ENCODE data around the gene HJV.
"Not testable (repeated sequence)": the region's sequence is repeated elsewhere in the genome, so short reads cannot be mapped to it uniquely, and the experiment has no call there.

HJV gene, protein sequence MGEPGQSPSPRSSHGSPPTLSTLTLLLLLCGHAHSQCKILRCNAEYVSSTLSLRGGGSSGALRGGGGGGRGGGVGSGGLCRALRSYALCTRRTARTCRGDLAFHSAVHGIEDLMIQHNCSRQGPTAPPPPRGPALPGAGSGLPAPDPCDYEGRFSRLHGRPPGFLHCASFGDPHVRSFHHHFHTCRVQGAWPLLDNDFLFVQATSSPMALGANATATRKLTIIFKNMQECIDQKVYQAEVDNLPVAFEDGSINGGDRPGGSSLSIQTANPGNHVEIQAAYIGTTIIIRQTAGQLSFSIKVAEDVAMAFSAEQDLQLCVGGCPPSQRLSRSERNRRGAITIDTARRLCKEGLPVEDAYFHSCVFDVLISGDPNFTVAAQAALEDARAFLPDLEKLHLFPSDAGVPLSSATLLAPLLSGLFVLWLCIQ

DNA sequence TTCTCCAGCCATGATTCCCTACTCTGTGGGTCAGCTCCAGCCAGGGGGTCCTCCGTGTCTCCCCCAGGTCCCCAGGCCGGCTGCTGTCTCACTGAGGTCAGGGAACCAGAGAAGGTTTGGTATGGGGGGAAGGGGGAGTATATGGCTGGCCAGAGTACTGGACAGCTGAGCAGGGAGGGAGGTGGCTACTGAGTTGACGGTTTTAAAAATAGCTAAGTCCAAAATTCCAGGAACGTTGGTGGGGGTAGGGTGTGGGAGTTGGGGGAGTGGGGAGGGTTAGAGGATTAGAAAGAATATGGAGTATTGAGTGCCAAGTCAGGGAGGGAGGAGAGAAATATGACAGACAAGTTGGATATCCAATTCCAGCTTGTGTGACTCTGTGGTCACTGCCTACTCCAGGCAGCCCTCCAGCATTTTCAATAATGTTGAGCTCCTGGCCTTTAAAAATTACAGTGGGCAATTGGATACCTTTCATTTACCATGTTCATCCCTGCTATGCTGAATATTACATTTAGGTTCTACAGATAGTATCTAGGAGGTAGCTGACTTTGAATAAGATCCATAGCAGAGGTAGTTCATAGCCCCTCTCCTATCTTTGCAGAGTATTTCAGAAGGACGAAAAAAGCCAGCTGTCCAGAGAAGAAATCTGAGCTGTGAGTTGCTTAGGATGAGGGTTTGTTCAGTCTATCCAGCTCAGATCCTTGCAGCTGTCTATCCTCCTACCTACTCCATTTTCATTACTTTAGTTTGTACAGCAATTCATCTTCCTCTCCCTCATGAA is at the start of gene HJV:
Gene HJV (minus strand): TSS at position 114 of the 781 bp plus-strand sequence. CDS start 1,504 bp downstream, outside the sequence.
- DNase-seq: no peak

DNA sequence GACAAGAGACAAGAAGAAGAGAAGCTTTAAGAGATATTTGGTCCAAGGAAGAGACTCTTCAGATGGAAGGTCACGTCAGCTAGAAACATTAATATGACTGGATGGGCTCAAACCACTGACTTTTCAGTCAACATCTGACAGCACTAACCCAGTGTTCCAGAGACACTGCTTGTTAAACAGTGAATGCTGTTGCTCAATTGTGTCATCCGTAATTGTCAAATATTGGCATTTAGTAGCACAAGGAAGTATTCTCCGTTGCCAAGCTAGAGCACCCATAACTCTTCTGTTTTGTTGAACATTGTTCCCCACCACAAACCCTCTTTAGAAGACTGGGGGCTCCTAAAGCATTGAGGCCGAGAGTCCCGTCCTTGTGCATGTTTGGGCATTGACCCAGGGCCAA is 37.6 kb upstream of the HJV start:
- not testable (repeated sequence) for DNase-seq

DNA sequence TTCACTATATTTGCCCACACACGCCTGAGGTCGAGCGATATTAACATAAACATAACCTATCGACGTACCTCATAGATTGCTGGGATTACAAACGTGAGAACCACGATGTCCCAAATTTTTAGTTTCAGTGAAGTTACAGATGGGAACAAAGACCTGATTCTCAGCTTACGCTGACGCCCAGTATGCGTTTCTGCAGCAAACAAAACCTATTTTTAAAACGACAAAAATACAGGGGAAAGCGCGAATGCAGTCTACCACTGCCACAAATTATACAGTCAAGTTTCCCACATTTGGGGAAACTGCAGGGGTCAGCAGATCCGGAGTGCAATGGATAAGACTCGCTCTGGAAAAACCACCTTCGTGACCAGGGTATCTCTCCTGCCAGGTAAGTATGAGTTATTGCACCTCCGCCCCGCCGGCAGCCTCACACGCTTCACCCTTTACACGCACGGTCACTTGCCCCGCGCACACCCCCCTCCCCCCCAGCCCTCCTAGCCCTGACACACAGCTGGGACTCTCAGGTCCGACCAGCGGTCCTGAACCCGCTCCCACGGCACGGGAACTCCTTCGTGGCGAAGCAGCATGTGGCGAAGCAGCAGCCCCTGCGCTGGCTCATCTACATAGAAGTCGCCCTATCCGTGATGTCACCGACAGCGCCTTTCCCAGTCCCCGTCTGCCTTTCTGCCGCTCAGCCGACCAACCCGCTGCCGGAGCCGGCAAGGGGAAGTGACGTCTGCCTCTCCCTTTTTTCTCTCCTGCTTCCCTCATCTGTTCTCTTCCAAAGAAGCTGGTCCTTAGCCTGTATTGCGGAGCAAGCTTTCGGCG is 30.5 kb upstream of the HJV start:
- peak; percentile 99 for DNase-seq

DNA sequence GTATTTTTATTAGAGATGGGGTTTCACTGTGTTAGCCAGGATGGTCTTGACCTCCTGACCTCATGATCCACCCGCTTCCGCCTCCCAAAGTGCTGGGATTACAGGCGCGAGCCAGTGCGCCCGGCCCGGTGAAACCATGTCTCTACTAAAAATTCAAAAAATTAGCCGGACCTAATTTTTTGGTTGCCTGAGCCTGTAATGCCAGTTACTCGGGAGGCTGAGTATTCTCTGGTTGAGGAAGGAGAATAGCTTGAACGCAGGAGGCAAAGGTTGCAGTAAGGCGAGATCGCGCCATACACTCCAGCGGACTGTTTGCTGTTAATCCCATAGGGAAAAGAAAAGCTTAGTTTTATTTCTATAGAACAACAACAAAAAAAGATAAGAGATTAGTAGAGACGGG is 29.9 kb upstream of the HJV start:
- no peak for DNase-seq

DNA sequence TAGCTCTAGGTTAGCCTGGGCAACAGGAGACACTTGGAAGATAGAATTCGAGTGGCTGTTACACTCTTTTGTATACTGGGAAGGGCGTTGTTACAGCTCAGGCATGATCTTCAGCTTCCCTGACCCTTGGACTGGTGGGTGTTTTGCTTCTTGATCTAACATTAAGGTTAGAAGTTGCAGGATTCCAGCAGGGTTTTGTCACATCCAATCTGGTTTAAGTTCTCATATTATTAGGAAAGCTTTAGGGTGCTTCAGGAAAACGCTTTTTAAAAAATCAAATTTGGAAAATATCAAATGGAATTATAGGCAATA is 29.1 kb upstream of the HJV start:
- not testable (repeated sequence) for DNase-seq

DNA sequence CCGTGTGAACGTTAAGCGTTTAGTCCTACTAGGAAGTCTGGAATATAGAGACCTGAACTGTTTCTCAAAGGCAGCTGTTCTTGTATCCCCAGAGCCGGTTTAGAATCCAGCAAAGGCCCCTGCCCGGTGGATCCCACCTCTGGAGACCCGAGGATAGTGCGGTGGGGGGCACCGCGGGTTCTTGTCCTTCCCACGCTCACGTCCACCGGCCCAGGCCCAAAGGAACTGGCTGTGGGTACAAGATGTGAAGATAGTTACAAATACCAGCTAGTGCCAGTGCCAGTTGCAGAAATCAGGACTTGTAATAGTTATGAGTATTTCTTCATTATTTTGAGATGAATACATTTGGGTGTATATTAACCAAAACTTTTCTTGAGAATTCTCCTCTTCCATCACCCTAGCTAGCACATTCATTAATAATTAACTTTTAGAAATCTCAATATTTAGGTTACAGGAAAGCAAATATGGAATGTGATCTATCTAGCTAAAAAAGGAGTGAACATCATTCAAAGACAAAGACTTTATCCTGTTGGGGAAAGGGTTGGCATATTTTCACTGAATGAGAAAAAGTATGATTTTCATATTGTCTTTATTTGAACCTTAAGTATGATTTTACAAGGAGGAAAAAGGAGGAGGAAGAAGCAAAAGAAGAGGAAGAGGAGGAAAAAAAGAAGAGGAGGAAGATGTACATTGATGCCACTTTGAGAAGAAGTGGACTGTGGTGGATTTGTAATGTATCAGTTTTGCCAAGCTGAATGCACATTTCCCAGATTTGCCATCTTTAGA is 28.5 kb upstream of the HJV start:
- not testable (repeated sequence) for DNase-seq

DNA sequence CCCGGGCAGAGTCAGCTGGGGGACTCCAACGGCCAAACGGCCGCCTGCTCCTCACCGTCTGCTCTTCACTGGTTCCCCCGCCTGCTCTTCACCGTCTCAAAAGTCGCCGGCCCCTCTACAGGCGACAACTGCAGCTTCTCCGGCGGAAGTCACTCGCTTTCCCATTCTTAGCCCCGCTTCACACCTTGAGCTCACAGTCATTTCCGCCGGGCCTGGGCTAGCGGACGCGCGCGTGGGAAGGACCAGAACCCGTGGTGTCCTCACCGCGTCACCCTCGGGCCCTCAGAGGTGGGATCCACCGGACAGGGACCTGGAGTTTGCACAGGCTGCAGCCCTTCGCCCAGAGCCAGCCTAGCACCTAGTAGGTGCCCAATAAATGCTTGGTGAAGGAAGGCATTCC is 27.9 kb upstream of the HJV start:
- DNase-seq: no peak

DNA sequence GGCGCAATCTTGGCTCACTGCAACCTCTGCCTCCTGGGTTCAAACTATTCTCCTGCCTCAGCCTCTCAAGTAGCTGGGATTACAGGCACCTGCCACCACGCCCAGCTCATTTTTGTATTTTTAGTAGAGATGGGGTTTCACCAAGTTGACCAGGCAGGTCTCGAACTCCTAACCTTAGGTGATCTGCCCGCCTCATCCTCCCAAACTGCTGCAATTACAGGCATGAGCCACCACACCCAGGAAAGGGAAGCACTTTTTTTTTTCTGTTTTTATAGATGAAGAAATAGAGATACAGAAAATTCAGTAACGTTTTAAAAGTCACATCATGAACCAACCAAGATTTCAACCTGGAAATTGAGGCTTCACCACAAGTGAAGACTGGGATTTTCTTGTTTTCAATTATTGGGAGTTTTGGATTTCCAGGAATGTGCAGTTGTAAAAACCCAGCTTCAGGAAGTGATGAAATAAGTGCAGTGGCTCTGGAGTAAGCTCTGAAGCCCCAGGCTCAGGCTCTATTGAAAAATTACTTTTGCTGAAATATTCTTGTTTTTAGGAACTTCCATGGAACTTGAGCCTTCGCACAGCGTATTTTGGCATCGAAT is 27.1 kb upstream of the HJV start:
- not testable (repeated sequence) for DNase-seq

DNA sequence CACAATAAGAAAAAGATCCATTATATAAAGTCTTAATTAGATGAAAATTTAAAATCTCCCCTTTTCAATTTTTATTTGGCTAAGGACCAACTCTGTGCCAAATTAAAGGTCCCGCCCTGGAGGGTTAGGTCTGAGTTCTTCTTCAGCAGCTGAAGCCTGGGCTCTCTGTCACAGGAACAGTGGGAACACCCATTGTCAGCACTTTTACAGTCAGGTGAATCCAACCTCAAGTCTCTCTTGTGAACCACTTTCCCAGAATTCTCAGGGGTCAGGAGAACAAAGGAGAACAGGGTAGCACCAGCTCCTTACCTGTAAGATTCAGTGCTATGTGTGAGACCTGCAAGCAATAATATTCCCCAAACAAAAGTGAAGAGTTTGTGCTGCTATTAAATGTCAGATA is 25.1 kb upstream of the HJV start:
- DNase-seq: no peak

DNA sequence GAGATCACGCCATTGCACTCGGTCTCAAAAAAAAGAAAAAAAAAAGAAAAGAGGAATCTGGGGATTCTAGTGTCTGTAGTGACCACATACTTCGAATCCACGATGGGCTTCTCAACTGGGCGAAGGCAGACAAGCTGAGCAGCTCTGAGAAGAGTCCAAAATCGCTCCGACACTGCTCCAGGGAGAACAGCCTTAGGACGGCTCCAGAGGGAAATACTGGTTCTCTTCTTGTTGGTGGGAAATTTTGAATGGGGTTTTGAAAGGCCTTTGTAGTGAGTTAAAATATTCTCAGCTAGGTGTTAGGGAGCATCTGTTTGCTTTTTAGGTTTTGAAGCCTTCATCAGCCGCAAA is 18.3 kb upstream of the HJV start:
- DNase-seq: no peak

DNA sequence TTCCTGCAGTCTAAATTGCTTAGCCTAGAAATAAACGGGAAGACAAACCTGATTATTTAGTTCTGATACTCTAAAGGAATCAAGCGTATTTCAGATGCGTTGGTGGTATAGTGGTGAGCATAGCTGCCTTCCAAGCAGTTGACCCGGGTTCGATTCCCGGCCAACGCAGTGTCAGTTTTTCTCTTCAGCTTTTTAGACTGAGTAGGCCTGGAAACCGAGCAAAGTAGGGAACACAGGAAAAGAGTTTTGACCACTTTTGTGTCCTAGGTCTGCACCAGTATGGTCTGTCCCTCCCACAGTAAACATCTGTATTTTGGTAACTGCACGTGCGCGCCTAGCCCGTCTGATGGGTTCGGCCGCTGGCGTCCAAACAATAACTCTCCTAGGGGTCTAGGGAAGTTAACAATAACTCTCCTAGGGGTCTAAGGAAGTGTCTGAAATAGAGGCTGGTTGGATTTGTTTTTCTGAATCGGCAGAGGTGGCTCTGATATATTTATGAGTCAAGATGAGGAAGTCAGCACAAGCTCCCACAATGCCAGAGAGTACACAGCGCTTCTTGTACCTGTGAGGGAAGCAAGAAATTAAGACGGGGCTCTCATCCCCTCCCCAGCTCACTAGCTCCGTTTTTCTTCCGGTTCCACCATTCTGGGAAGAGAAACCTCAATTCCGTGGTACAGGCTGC is 15.6 kb upstream of the HJV start:
- DNase-seq: peak; percentile 81

DNA sequence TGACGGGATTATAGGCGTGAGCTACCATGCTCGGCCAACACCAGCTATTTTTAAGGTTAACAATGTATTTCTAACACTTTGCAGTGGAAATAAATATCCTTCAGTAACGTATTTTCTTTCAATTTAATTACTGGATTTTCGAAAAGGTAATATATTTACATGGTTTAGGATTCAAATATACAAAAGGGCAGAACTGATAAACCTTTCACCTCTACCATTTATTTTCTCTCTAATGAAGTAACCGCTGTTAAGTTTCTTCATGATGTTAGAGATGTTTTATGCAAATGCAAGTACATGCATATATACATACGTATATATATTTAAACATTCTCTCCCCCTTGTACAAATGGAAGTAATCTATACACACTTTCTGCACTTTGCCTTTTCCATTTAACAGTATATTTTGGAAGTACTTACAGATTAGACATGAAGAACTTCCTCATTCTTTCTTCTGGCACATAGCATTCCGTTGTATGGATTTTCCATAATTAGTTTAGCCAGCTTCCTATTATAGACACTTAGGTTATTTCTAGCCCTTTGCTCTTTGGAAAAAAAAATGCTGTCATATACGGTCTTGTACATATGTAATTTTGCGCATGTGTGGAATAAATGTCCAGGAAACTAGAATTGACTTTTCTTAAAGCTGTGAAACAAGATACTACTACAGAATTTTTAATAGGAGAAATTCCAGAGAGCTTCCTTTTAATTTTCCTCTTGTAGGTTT is 14.9 kb upstream of the HJV start:
- peak; percentile 81 for DNase-seq

DNA sequence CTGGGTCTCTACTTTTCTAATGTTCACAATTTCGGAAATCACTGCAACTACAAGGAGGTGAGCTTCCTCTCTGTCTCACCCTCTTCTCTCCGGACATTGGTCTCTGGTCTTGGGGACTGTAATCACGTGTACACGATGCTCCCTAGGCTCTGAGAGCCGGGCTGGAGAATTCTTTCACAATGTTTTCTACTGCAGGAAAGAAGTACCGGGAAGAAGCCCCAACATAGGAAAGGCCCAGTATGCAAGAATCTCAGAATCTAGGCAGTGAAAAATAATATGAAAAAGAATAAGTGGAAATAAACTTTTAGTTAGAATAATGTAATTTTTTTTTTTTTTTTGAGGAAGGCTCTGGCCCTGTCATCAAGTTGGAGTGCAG is 13.5 kb upstream of the HJV start:
- DNase-seq: no peak

DNA sequence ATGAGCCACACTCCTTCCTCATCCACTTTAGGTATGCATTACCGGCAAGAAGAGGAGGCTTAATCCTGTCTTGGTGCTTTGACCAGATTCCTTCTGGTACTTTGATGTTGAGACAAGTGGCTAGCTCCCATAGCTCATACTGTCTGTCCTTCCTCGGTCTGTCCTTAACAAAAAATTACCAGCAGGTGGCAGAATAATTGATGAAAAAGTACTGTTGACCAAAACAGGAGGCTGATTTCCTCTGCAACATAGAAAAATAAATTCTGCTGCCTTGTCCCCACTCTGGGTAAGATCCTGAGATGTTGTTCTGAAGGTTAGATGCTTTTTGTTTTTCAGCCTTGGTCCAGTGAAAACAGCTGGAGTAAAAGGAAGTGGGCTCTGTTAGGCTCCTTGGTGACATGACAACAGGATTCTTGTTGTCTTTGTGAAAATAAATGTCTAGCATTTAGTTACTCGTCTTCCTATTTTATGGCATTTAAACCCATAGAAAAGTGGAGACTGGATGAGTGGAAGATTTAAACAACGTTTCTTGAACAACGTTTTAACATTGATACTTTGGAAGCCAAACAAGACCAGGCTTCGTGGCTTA is 11.2 kb upstream of the HJV start:
- DNase-seq: peak; percentile 13

DNA sequence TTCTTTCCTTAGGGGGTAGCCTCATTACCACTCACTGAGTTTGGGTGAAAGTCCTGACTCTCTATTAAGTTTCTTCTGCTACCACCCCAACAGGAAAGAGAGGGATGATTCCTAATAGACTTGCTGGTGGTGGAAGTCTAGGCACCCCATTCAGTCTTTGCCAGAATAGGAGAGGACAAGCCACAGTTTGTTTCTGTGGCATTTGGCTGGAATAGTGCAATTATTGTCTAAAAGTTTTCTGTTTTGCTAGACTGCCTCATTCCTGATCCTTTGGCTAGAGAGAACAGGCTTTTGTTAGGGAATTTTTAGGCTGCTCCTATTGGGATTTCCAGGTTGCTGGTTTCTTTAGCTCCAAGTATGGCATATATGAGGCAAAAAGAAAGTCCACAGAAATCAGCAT is 9.9 kb upstream of the HJV start:
- DNase-seq: no peak

DNA sequence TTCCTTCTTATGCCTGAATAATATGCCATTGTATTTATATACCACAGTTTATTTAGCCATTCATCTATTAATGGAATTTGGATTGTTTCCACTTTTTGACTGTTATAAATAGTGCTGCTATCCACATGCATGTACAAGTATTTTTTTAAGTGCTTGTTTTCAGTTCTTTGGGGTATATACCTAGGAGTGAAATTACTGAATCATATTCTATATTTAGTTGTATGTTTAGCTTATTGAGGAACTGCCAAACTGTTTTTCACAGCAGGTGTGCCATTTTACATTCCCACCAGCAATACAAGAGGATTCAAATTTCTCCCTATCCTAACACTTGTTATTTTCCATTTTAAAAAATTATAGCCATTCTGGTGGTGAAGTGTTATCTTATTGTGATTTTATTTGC is 7.6 kb upstream of the HJV start:
- no peak for DNase-seq

DNA sequence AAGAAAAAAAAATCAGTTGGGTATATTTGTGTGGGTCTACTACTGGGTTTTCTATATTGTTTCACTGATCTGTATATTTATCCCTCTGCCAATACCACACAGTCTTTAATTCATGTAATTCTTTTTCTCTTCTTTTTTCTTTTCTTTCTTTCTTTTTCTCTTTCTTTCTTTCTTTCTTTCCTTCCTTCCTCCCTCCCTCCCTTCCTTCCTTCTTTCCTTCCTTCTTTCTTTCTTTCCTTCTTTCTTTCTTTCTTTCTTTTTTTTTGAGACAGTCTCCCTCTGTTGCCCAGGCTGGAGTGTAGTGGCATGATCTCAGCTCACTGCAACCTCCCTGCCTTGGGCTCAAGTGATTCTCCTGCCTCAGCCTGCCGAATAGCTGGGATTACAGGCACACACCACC is 5.1 kb upstream of the HJV start:
- not testable (repeated sequence) for DNase-seq

DNA sequence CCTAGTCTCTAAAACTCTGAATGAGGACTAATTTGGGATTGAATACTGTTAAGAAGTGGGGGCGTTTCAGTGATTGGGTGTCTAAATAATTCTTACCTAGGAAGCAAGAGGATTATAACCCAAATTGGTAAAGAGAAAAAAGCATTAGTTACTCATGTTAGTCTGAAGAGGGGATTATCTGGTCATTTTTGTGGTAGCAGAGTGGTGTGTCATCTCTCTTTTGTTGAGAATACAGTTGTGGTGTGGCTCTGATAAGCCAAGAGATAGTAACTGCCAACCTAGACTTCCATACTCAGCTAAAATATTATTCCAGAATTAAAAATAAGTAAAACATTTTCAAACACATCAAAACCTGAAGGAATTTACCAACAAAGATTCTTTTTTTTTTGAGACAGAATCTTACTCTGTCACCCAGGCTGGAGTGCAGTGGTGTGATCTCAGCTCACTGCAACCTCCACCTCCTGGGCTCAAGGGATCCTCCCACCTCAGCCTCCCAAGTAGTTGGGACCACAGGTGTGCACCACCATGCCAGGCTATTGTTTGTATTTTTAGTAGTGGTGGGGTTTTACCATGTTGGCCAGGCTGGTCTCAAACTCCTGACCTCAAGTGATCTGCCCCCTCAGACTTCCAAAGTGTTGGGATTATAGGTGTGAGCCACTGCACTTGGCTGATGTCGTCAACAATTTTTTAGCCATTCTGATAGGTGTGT is 4.4 kb upstream of the HJV start:
- DNase-seq: not testable (repeated sequence)

DNA sequence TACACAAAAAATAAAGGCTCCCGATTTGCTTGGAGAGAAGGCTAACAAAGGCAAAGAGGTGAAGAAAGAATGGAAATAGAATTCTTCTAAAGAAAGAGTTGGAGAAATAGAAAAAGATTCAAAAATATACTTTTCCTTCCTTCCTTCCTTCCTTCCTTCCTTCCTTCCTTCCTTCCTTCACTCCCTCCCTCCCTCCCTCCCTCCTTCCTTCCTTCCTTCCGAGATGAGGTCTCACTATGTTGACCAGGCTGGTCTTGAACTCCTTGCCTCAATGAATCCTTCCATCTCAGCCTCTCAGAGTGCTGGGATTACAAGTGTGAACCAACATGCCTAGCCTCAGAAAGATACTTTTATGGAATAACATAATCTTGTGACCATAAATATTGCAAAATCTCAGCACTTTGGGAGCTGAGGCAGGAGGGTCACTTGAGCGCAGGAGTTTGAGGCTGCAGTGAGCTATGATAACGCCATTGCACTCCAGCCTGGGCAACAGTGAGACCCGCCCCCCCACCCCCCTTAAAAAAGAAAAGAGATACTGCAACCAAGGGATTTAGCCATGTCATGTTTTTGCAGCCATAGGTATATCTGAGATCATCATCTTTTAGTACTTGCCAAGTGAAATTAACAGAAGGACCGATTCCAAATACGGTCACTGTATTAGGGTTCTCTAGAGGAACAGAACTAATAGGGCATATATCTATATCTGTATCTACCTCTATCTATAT is 1.0 kb upstream of the HJV start:
- no peak for DNase-seq
